ENCODE measurements around the gene CD99.

DNA sequence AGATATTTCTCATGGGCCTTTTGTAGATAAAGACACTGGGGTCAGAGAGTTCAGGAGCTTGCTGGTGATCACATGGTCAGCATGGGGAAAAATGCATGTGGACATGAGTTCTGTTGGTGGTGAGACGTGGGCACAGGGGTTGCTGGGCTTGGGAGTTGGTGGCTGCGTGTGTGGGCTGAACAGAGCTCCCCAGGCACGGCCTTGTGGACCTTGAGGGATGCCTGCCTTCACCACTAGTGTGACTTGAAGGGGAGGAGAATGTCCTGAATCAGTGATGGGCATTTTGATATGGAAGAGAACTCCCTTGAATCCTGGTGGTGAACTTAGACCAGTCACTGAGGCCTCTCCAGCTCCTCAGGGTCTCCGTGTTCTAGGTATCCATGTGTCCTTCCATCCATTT is 8.9 kb downstream of the CD99 start:
- TF ChIP-seq NR3C1 (CRISPR knock-in tag; conservative IDR thresholded peaks at IDR 0.05; ENCODE audit: low read depth) = no peak
- TF ChIP-seq, protein P1, sequence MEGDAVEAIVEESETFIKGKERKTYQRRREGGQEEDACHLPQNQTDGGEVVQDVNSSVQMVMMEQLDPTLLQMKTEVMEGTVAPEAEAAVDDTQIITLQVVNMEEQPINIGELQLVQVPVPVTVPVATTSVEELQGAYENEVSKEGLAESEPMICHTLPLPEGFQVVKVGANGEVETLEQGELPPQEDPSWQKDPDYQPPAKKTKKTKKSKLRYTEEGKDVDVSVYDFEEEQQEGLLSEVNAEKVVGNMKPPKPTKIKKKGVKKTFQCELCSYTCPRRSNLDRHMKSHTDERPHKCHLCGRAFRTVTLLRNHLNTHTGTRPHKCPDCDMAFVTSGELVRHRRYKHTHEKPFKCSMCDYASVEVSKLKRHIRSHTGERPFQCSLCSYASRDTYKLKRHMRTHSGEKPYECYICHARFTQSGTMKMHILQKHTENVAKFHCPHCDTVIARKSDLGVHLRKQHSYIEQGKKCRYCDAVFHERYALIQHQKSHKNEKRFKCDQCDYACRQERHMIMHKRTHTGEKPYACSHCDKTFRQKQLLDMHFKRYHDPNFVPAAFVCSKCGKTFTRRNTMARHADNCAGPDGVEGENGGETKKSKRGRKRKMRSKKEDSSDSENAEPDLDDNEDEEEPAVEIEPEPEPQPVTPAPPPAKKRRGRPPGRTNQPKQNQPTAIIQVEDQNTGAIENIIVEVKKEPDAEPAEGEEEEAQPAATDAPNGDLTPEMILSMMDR (IDR thresholded peaks at IDR 0.05) = no peak
- no peak for TF ChIP-seq GABPB1 (CRISPR knock-in tag; IDR thresholded peaks at IDR 0.05)
- no peak for TF ChIP-seq PRRX2 (CRISPR knock-in tag; IDR thresholded peaks at IDR 0.05)
- TF ChIP-seq, protein P2, sequence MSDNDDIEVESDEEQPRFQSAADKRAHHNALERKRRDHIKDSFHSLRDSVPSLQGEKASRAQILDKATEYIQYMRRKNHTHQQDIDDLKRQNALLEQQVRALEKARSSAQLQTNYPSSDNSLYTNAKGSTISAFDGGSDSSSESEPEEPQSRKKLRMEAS (CRISPR knock-in tag; IDR thresholded peaks at IDR 0.05) = no peak

All from WTC11 (cell line).